GM12873 (cell line): Measurements from ENCODE around the gene HDAC10.

Experiments used
- CTCF ChIP-seq: IDR thresholded peaks from 2 replicates; pipeline ENCODE4 v1.5.1; 2012; ENCODE audit warnings: low read depth, mild to moderate bottlenecking, moderate library complexity, low read length, control low read depth; ENCODE audit not compliant: insufficient read depth; ENCODE audit errors: missing control alignments

Gene HDAC10

GRCh38 chr22:50255099-50255498 lies 4.0 kb upstream of the HDAC10 start:
- TF ChIP-seq CTCF: no peak

GRCh38 chr22:50253941-50254340 lies 2.9 kb upstream of the HDAC10 start:
- TF ChIP-seq CTCF: no peak

GRCh38 chr22:50253046-50253915 lies 2.2 kb upstream of the HDAC10 start:
- no peak for TF ChIP-seq CTCF

GRCh38 chr22:50252082-50253045 lies 1.3 kb upstream of the HDAC10 start:
- peak; percentile 76 for TF ChIP-seq CTCF

GRCh38 chr22:50251477-50252081 lies 514 bp upstream of the HDAC10 start:
- no peak for TF ChIP-seq CTCF

GRCh38 chr22:50250249-50250554 lies 863 bp downstream of the HDAC10 start:
- TF ChIP-seq CTCF: no peak
